ENCODE data around the gene ALDH3B1.

The ALDH3B1 gene

GRCh38 chr11:68076371-68077042, 66.4 kb downstream of the ALDH3B1 start:
- Histone ChIP-seq H3K9me3 (ENCODE audit: control insufficient read depth, insufficient read depth, low read length) (no peaks in the 10 kb centered on the region), H3K27me3 (ENCODE audit: control insufficient read depth, insufficient read depth, low read length) (no peaks in the 10 kb centered on the region), H3K27ac (ENCODE audit: low read length) (no peak overlapping the region), H3K36me3 (ENCODE audit: control insufficient read depth, insufficient read depth, low read length) (peaks cover 10% of the 10 kb centered on the region; the same call in 1 of the 2 replicates), H3K4me3 (ENCODE audit: low read length) (no peak overlapping the region), H3K4me1 (ENCODE audit: control insufficient read depth, insufficient read depth, low read length) (no peaks in the 10 kb centered on the region)
- no peak for DNase-seq (ENCODE audit: low read depth, low spot score)
- WGBS (ENCODE audit: insufficient coverage, insufficient read length), result 100% methylated on average over 1 of the region's 11 CpGs

DNA sequence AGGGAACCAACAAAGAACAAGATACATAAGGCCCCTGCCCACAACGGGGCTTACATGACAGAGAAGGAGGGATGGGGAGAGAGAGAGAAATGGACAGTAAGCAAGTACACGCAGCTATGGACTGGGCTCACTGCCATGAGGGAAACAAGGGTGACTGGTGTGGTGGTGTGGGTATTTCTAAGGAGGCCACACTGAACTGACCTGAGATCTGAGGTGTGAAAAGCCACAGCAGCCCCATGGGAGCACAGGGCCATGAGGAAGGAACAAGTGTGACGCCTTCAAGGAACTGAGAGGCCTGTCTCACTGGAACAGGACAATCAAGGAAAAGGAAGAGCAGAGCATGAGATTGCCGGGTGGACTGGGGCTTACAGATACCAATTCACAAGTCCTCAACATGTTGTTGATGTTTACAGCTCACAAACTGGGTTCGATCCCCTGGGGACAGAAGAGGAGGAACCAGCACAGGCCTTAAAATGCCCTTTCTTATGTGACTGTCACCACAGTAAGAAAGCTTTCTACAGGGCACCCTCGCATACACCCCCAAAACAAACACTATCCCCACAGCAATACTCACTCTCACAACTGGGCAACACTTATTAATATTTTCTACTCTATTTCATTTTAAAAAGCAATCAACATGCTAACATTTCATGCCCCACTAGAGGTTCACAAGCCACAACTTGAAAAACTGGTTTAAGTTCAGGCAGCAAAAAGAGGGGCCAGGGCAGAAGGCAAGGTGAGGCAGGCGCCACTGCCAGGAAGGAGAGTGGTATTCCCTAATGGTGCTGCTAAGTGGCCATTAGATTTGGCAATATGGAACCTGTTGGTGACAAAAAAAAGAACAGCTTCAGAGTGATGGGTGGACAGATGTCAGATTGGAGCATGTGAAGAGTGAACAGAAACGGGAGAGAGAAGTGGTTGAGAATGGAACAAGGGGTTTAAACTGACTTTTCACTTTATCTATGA, 67.8 kb downstream of the ALDH3B1 start:
- no peak overlapping the region for H3K4me3 ChIP-seq (ENCODE audit: low read length)
- H3K27me3 ChIP-seq (ENCODE audit: control insufficient read depth, insufficient read depth, low read length), result no peaks in the 10 kb centered on the region
- H3K27ac ChIP-seq (ENCODE audit: low read length), result no peak overlapping the region
- no peaks in the 10 kb centered on the region for H3K4me1 ChIP-seq (ENCODE audit: control insufficient read depth, insufficient read depth, low read length)
- H3K36me3 ChIP-seq (ENCODE audit: control insufficient read depth, insufficient read depth, low read length), result peaks cover 9% of the 10 kb centered on the region; the same call in 1 of the 2 replicates
- WGBS (ENCODE audit: insufficient coverage, insufficient read length), result 100% methylated on average over 1 of the region's 8 CpGs
- no peak for DNase-seq (ENCODE audit: low read depth, low spot score)
- H3K9me3 ChIP-seq (ENCODE audit: control insufficient read depth, insufficient read depth, low read length), result no peaks in the 10 kb centered on the region
